ENCODE results near the gene OR12D2.
"Not testable (repeated sequence)": the region's sequence is repeated elsewhere in the genome, so short reads cannot be mapped to it uniquely, and the experiment has no call there.

Gene OR12D2, protein sequence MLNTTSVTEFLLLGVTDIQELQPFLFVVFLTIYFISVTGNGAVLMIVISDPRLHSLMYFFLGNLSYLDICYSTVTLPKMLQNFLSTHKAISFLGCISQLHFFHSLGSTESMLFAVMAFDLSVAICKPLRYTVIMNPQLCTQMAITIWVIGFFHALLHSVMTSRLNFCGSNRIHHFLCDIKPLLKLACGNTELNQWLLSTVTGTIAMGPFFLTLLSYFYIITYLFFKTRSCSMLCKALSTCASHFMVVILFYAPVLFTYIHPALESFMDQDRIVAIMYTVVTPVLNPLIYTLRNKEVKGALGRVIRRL

GRCh38 chr6:29395331-29395730, at the start of gene OR12D2:
OR12D2 (plus strand) TSS chr6:29395631; CDS start chr6:29396700, 1,069 bp downstream.
- Histone ChIP-seq H3K27me3 (ENCODE audit: low read depth) (peaks cover under 1% of the 10 kb centered on the region; the same call in 1 of the 2 replicates), H3K9me3 (no peaks in the 10 kb centered on the region), H3K4me3 (no peak within 1 kb of the TSS), H3K36me3 (replicated peaks) (no peaks in the 10 kb centered on the region), H3K4me1 (peaks cover 3% of the 10 kb centered on the region)
- no peak for DNase-seq (ENCODE audit: low spot score in 2 of 2)
- in situ Hi-C loops (cut with MboI; ENCODE audit: low sequenced_read_pairs) = no loop called here

DNA sequence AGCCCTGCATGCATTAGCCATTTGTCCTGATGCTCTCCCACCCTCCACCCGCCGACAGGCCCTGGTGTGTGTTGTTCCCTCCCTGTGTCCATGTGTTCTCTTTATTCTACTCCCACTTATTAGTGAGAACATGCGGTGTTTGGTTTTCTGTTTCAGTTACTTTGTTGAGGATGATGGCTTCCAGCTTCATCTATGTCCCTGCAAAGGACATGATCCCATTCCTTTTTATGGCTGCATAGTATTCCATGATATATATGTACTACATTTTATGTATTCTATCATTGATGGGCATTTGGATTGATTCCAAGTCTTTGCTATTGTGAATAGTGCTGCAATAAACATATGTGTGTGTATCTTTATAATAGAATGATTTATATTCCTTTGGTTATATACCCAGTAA, 46.1 kb upstream of the OR12D2 start:
- H3K27me3 ChIP-seq (ENCODE audit: low read depth); in situ Hi-C loops (cut with MboI; ENCODE audit: low sequenced_read_pairs); DNase-seq (ENCODE audit: low spot score in 2 of 2): not testable (repeated sequence)

GRCh38 chr6:29354980-29355379, 40.5 kb upstream of the OR12D2 start:
- DNase-seq (ENCODE audit: low spot score in 2 of 2) = no peak
- Histone ChIP-seq H3K4me1 (no peaks in the 10 kb centered on the region), H3K4me3 (no peak overlapping the region), H3K27me3 (ENCODE audit: low read depth) (peaks cover 3% of the 10 kb centered on the region; the same call in 1 of the 2 replicates), H3K9me3 (no peaks in the 10 kb centered on the region), H3K36me3 (replicated peaks) (no peaks in the 10 kb centered on the region)
- in situ Hi-C loops (cut with MboI; ENCODE audit: low sequenced_read_pairs) = no loop called here

More for the DNA sequence above, 46.1 kb upstream of the OR12D2 start:
- not testable (repeated sequence) for H3K4me1 ChIP-seq; H3K9me3 ChIP-seq; H3K36me3 ChIP-seq (replicated peaks); H3K4me3 ChIP-seq

DNA sequence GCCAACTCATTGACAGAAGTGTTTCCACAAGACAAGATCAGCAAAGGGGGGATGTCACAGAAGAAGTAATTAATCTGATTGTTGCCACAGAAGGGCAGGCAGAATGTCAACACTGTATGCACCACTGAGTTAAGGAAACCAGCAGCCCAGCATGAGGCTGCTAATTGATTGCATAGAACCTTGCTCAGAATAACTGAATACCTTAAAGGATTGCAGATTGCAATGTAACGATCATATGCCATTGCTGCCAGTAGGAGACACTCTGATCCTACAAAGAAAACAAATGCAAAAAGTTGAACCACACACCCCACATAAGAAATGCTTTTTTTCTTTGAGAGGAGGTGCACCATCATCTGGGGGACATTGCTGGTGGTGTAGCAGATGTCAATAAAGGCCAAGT, 39.8 kb upstream of the OR12D2 start:
- Histone ChIP-seq H3K27me3 (ENCODE audit: low read depth) (peaks cover 3% of the 10 kb centered on the region; the same call in 1 of the 2 replicates), H3K36me3 (replicated peaks) (no peaks in the 10 kb centered on the region), H3K4me1 (no peaks in the 10 kb centered on the region), H3K9me3 (no peaks in the 10 kb centered on the region), H3K4me3 (no peak overlapping the region)
- DNase-seq (ENCODE audit: low spot score in 2 of 2) = no peak
- in situ Hi-C loops (cut with MboI; ENCODE audit: low sequenced_read_pairs) = no loop called here

- no peaks in the 10 kb centered on the region for H3K36me3 ChIP-seq (replicated peaks)
- H3K4me1 ChIP-seq = no peaks in the 10 kb centered on the region
- no peak within 1 kb of the TSS for H3K4me3 ChIP-seq
- no peaks in the 10 kb centered on the region for H3K9me3 ChIP-seq
- H3K27me3 ChIP-seq (ENCODE audit: low read depth) = no peaks in the 10 kb centered on the region
- DNase-seq (ENCODE audit: low spot score in 2 of 2) = no peak
- in situ Hi-C loops (cut with MboI; ENCODE audit: low sequenced_read_pairs) = no loop called here
Observed at GRCh38 chr6:29368765-29369164, 26.7 kb upstream of the OR12D2 start, which contains the start of gene OR5V1. OR5V1 (minus strand) TSS chr6:29368865; CDS start chr6:29356195, 12,670 bp downstream.

- H3K4me1 ChIP-seq = no peaks in the 10 kb centered on the region
- H3K9me3 ChIP-seq = no peaks in the 10 kb centered on the region
- in situ Hi-C loops (cut with MboI; ENCODE audit: low sequenced_read_pairs) = no loop called here
- H3K4me3 ChIP-seq = no peak within 1 kb of the TSS
- H3K27me3 ChIP-seq (ENCODE audit: low read depth) = no peaks in the 10 kb centered on the region
- no peak for DNase-seq (ENCODE audit: low spot score in 2 of 2)
- H3K36me3 ChIP-seq (replicated peaks) = no peaks in the 10 kb centered on the region
Observed at GRCh38 chr6:29375191-29375590, 20.2 kb upstream of the OR12D2 start, which contains the start of gene OR12D3. OR12D3 (minus strand) TSS chr6:29375291; CDS start chr6:29375287, 4 bp downstream.

- Histone ChIP-seq H3K4me3 (no peak overlapping the region), H3K4me1 (no peaks in the 10 kb centered on the region), H3K36me3 (replicated peaks) (no peaks in the 10 kb centered on the region), H3K27me3 (ENCODE audit: low read depth) (no peaks in the 10 kb centered on the region), H3K9me3 (no peaks in the 10 kb centered on the region)
- DNase-seq (ENCODE audit: low spot score in 2 of 2) = no peak
- in situ Hi-C loops (cut with MboI; ENCODE audit: low sequenced_read_pairs) = no loop called here
Observed at GRCh38 chr6:29376003-29376402, 19.4 kb upstream of the OR12D2 start.

DNA sequence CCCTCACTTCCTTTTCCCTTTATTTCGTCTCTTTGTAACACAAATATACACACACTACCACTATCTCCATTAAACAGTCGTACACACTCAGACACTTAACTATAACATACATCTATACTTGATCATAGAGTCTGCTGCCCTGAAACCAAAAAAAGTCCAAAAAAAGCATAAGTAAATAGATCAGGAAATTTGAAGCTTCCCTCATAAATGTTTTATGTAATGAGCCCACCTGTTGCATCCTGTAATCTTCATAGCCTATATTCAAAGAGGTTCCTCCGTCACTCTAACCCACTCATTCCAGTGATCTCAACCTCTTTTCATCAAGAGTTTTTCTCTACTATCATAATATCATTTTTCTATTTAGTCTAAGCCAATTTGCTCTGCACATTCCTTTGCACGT, 6.9 kb upstream of the OR12D2 start:
- in situ Hi-C loops (cut with MboI; ENCODE audit: low sequenced_read_pairs) = no loop called here
- H3K36me3 ChIP-seq (replicated peaks) = no peaks in the 10 kb centered on the region
- H3K4me3 ChIP-seq = no peak overlapping the region
- no peaks in the 10 kb centered on the region for H3K9me3 ChIP-seq
- DNase-seq (ENCODE audit: low spot score in 2 of 2) = no peak
- H3K27me3 ChIP-seq (ENCODE audit: low read depth) = no peaks in the 10 kb centered on the region
- no peaks in the 10 kb centered on the region; the same call in 1 of the 2 replicates for H3K4me1 ChIP-seq

DNA sequence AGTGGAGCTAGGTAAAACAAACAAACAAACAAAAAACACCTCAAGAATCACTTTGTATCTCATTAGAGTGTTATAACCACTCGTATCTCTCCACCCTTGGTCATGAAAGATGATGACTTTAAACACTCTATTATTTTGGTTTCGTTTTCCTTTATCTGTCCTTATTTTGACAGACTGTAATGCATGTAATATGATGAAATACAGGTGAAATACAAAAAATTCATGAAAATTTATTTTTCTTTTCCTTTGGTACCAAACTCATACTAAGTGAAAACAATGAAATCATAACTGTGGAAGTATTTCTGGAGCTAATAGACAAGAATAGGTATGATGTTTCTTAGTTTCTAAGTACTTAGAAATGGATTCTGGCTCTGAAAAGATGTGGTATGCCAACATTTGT, 4.1 kb downstream of the OR12D2 start:
- Histone ChIP-seq H3K4me3 (no peak overlapping the region), H3K9me3 (no peaks in the 10 kb centered on the region), H3K4me1 (peaks cover 3% of the 10 kb centered on the region), H3K27me3 (ENCODE audit: low read depth) (peaks cover 2% of the 10 kb centered on the region; the same call in 1 of the 2 replicates), H3K36me3 (replicated peaks) (no peaks in the 10 kb centered on the region)
- DNase-seq (ENCODE audit: low spot score in 2 of 2) = no peak
- in situ Hi-C loops (cut with MboI; ENCODE audit: low sequenced_read_pairs) = no loop called here

DNA sequence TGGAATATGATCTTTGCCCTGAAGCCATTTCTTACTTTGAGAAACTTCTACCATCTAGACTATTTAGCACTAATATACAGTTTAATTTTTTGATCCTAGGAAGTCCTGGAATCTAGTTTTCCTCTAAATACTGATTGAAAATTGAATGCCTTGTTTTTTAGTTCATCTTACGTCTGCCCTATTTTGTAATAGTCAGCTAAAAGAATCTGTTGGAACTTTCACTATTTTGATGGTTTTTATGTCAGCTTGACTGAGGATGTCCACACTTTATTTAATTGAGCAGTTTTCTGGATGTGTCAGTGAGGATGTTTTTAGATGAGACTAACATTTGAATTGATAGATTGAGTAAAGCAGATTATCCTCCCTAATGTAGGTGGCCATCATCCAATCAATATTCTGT, 8.4 kb downstream of the OR12D2 start:
- in situ Hi-C loops (cut with MboI; ENCODE audit: low sequenced_read_pairs) = no loop called here
- no peaks in the 10 kb centered on the region for H3K9me3 ChIP-seq
- no peaks in the 10 kb centered on the region for H3K36me3 ChIP-seq (replicated peaks)
- no peak overlapping the region for H3K4me3 ChIP-seq
- DNase-seq (ENCODE audit: low spot score in 2 of 2) = no peak
- peaks cover 2% of the 10 kb centered on the region; the same call in 1 of the 2 replicates for H3K27me3 ChIP-seq (ENCODE audit: low read depth)
- no peaks in the 10 kb centered on the region for H3K4me1 ChIP-seq

- Histone ChIP-seq H3K4me1 (no peaks in the 10 kb centered on the region), H3K9me3 (no peaks in the 10 kb centered on the region), H3K36me3 (replicated peaks) (no peaks in the 10 kb centered on the region), H3K27me3 (ENCODE audit: low read depth) (no peaks in the 10 kb centered on the region; the same call in 1 of the 2 replicates), H3K4me3 (no peak within 1 kb of the TSS)
- in situ Hi-C loops (cut with MboI; ENCODE audit: low sequenced_read_pairs) = no loop called here
- DNase-seq (ENCODE audit: low spot score in 2 of 2) = no peak
Observed at GRCh38 chr6:29414588-29414987, 19.2 kb downstream of the OR12D2 start, which contains the start of gene OR12D1. OR12D1 (plus strand) TSS chr6:29414928.

GRCh38 chr6:29419516-29419915, 24.1 kb downstream of the OR12D2 start:
- H3K27me3 ChIP-seq (ENCODE audit: low read depth) = peaks cover 3% of the 10 kb centered on the region; the same call in 1 of the 2 replicates
- in situ Hi-C loops (cut with MboI; ENCODE audit: low sequenced_read_pairs) = no loop called here
- no peaks in the 10 kb centered on the region for H3K9me3 ChIP-seq
- no peaks in the 10 kb centered on the region for H3K4me1 ChIP-seq
- no peak overlapping the region for H3K4me3 ChIP-seq
- no peak for DNase-seq (ENCODE audit: low spot score in 2 of 2)
- no peaks in the 10 kb centered on the region for H3K36me3 ChIP-seq (replicated peaks)

DNA sequence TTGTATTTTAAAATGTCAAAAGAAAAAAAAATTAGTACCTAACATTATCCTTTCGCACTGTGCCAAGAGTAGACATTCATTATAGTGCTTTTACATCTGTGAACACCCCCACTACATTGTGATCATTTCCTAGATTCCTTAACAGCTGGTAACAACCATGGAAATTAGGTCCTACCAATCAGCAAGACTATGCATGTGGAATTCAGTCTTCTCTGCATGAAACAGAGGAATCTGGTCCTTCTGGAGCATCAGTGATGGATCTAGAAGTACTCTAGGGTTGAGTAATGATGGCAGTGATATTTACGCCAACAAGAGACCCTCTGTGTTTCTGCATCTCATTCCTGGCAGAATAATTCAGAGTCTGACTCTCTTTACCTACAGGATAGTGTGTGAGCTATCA, 28.7 kb downstream of the OR12D2 start:
- Histone ChIP-seq H3K36me3 (replicated peaks) (no peaks in the 10 kb centered on the region), H3K4me3 (no peak overlapping the region)
- in situ Hi-C loops (cut with MboI; ENCODE audit: low sequenced_read_pairs) = no loop called here

GRCh38 chr6:29424575-29424974, 29.1 kb downstream of the OR12D2 start:
- Histone ChIP-seq H3K4me1 (no peaks in the 10 kb centered on the region), H3K27me3 (ENCODE audit: low read depth) (0 out of 2 replicates have a peak, but pooled peaks cover 3% of the 10 kb centered on the region), H3K9me3 (no peaks in the 10 kb centered on the region), H3K4me3 (no peak overlapping the region), H3K36me3 (replicated peaks) (no peaks in the 10 kb centered on the region)
- no peak for DNase-seq (ENCODE audit: low spot score in 2 of 2)
- in situ Hi-C loops (cut with MboI; ENCODE audit: low sequenced_read_pairs) = no loop called here

More for the DNA sequence above, 28.7 kb downstream of the OR12D2 start:
- no peak for DNase-seq (ENCODE audit: low spot score in 2 of 2)
- H3K4me1 ChIP-seq = no peaks in the 10 kb centered on the region
- H3K27me3 ChIP-seq (ENCODE audit: low read depth) = 0 out of 2 replicates have a peak, but pooled peaks cover 3% of the 10 kb centered on the region
- no peaks in the 10 kb centered on the region for H3K9me3 ChIP-seq
